ENCODE results near the gene PWP2. TPM values are rescaled to one million over a fixed set of nuclear protein-coding genes. Genes with fewer than 3 reads are reported as not detected.

The PWP2 gene
- total and polyA plus RNA-seq, 10 of the 15 experiments (the other 5 are each of a cell fraction or from before 2014, with no cell fraction given) = 0.03 to 9.4 (median 2.0) TPM

Other genes starting within 250 kb of the PWP2 start
Only the 7 nearest of the 9 such genes appear.
- gene TRAPPC10, start 95.1 kb upstream of the PWP2 start, total RNA-seq (2014; rRNA removed) = 31.0 and 40.9 TPM in 2 replicates
- gene TRAPPC10, start 95.1 kb upstream of the PWP2 start, total RNA-seq (2014; rRNA removed; fragmentation: Illumina TruSeq; extraction: Trizol) = 27.5 and 28.9 TPM in 2 replicates
- gene TRAPPC10, start 95.1 kb upstream of the PWP2 start, total RNA-seq (2021) = 34.4 and 39.6 TPM in 2 replicates
- gene TRAPPC10, start 95.1 kb upstream of the PWP2 start, polyA plus RNA-seq (2011; rRNA removed) = 24.5 and 38.7 TPM in 2 replicates
- 33.9 and 34.8 TPM in 2 replicates for gene TRAPPC10, start 95.1 kb upstream of the PWP2 start, polyA plus RNA-seq (2014; fragmentation: Illumina TruSeq; extraction: Trizol)
- gene TRAPPC10, start 95.1 kb upstream of the PWP2 start, polyA plus RNA-seq (2014; fragmentation: Nextera tagmentation; extraction: Ambion mirVana) = 1 to 10 TPM; 1.1 to 2.5 TPM
- 27.5 and 28.4 TPM in 2 replicates for gene TRAPPC10, start 95.1 kb upstream of the PWP2 start, polyA plus RNA-seq (2014; rRNA removed)
- gene TRAPPC10, start 95.1 kb upstream of the PWP2 start, polyA plus RNA-seq (2016; fragmentation: Nextera tagmentation; extraction: Ambion mirVana) = 10 to 100 TPM in 1 of 2 experiments, 1 to 10 TPM in 1; 5.9 to 14.3 TPM
- 9.0 and 12.2 TPM in 2 replicates for gene GATD3, start 26.3 kb downstream of the PWP2 start, total RNA-seq (2014; rRNA removed)
- gene GATD3, start 26.3 kb downstream of the PWP2 start, total RNA-seq (2014; rRNA removed; fragmentation: Illumina TruSeq; extraction: Trizol) = 6.0 and 8.4 TPM in 2 replicates
- gene GATD3, start 26.3 kb downstream of the PWP2 start, total RNA-seq (2021) = 13.5 and 20.7 TPM in 2 replicates
- gene GATD3, start 26.3 kb downstream of the PWP2 start, polyA plus RNA-seq (2011; rRNA removed) = 9.7 and 19.4 TPM in 2 replicates
- gene GATD3, start 26.3 kb downstream of the PWP2 start, polyA plus RNA-seq (2014; fragmentation: Illumina TruSeq; extraction: Trizol) = 4.8 and 10.0 TPM in 2 replicates
- 1 to 10 TPM; 1.5 to 2.1 TPM for gene GATD3, start 26.3 kb downstream of the PWP2 start, polyA plus RNA-seq (2014; fragmentation: Nextera tagmentation; extraction: Ambion mirVana)
- gene GATD3, start 26.3 kb downstream of the PWP2 start, polyA plus RNA-seq (2014; rRNA removed) = 15.2 and 15.3 TPM in 2 replicates
- 10 to 100 TPM; 12.9 to 16.7 TPM for gene GATD3, start 26.3 kb downstream of the PWP2 start, polyA plus RNA-seq (2016; fragmentation: Nextera tagmentation; extraction: Ambion mirVana)
- gene ICOSLG, start 133.5 kb downstream of the PWP2 start, total RNA-seq (2014; rRNA removed) = 5.6 and 6.3 TPM in 2 replicates
- 3.5 and 3.8 TPM in 2 replicates for gene ICOSLG, start 133.5 kb downstream of the PWP2 start, total RNA-seq (2014; rRNA removed; fragmentation: Illumina TruSeq; extraction: Trizol)
- 15.1 and 16.4 TPM in 2 replicates for gene ICOSLG, start 133.5 kb downstream of the PWP2 start, total RNA-seq (2021)
- gene ICOSLG, start 133.5 kb downstream of the PWP2 start, polyA plus RNA-seq (2011; rRNA removed) = 6.6 and 16.3 TPM in 2 replicates
- gene ICOSLG, start 133.5 kb downstream of the PWP2 start, polyA plus RNA-seq (2014; fragmentation: Illumina TruSeq; extraction: Trizol) = 5.1 and 13.9 TPM in 2 replicates
- gene ICOSLG, start 133.5 kb downstream of the PWP2 start, polyA plus RNA-seq (2014; fragmentation: Nextera tagmentation; extraction: Ambion mirVana) = 1 to 10 TPM in 1 of 2 experiments, under 1 TPM in 1; 0.84 to 1.5 TPM
- gene ICOSLG, start 133.5 kb downstream of the PWP2 start, polyA plus RNA-seq (2014; rRNA removed) = 11.5 and 11.7 TPM in 2 replicates
- gene ICOSLG, start 133.5 kb downstream of the PWP2 start, polyA plus RNA-seq (2016; fragmentation: Nextera tagmentation; extraction: Ambion mirVana) = 1 to 10 TPM; 5.3 to 6.2 TPM
- gene DNMT3L, start 154.5 kb downstream of the PWP2 start, total RNA-seq (2014; rRNA removed) = not detected in 2 replicates
- not detected in 2 replicates for gene DNMT3L, start 154.5 kb downstream of the PWP2 start, total RNA-seq (2014; rRNA removed; fragmentation: Illumina TruSeq; extraction: Trizol)
- not detected in 2 replicates for gene DNMT3L, start 154.5 kb downstream of the PWP2 start, total RNA-seq (2021)
- not detected in 2 replicates for gene DNMT3L, start 154.5 kb downstream of the PWP2 start, polyA plus RNA-seq (2011; rRNA removed)
- gene DNMT3L, start 154.5 kb downstream of the PWP2 start, polyA plus RNA-seq (2014; fragmentation: Illumina TruSeq; extraction: Trizol) = not detected in 2 replicates
- gene DNMT3L, start 154.5 kb downstream of the PWP2 start, polyA plus RNA-seq (2014; fragmentation: Nextera tagmentation; extraction: Ambion mirVana) = not detected
- not detected in 2 replicates for gene DNMT3L, start 154.5 kb downstream of the PWP2 start, polyA plus RNA-seq (2014; rRNA removed)
- gene DNMT3L, start 154.5 kb downstream of the PWP2 start, polyA plus RNA-seq (2016; fragmentation: Nextera tagmentation; extraction: Ambion mirVana) = not detected
- not detected in 2 replicates for gene AIRE, start 178.5 kb downstream of the PWP2 start, total RNA-seq (2014; rRNA removed)
- gene AIRE, start 178.5 kb downstream of the PWP2 start, total RNA-seq (2014; rRNA removed; fragmentation: Illumina TruSeq; extraction: Trizol) = not detected in 2 replicates
- 0.10 TPM in 1 of 2 replicates, not detected in the other for gene AIRE, start 178.5 kb downstream of the PWP2 start, total RNA-seq (2021)
- 0.03 and 0.05 TPM in 2 replicates for gene AIRE, start 178.5 kb downstream of the PWP2 start, polyA plus RNA-seq (2011; rRNA removed)
- gene AIRE, start 178.5 kb downstream of the PWP2 start, polyA plus RNA-seq (2014; fragmentation: Illumina TruSeq; extraction: Trizol) = not detected in 2 replicates
- not detected for gene AIRE, start 178.5 kb downstream of the PWP2 start, polyA plus RNA-seq (2014; fragmentation: Nextera tagmentation; extraction: Ambion mirVana)
- gene AIRE, start 178.5 kb downstream of the PWP2 start, polyA plus RNA-seq (2014; rRNA removed) = not detected in 2 replicates
- not detected for gene AIRE, start 178.5 kb downstream of the PWP2 start, polyA plus RNA-seq (2016; fragmentation: Nextera tagmentation; extraction: Ambion mirVana)
- gene PFKL, start 192.7 kb downstream of the PWP2 start, total RNA-seq (2014; rRNA removed) = 127 and 146 TPM in 2 replicates
- 52.6 and 56.1 TPM in 2 replicates for gene PFKL, start 192.7 kb downstream of the PWP2 start, total RNA-seq (2014; rRNA removed; fragmentation: Illumina TruSeq; extraction: Trizol)
- 192 and 194 TPM in 2 replicates for gene PFKL, start 192.7 kb downstream of the PWP2 start, total RNA-seq (2021)
- gene PFKL, start 192.7 kb downstream of the PWP2 start, polyA plus RNA-seq (2011; rRNA removed) = 43.3 and 94.2 TPM in 2 replicates
- gene PFKL, start 192.7 kb downstream of the PWP2 start, polyA plus RNA-seq (2014; fragmentation: Illumina TruSeq; extraction: Trizol) = 7.8 and 45.7 TPM in 2 replicates
- 10 to 100 TPM in 1 of 2 experiments, 1 to 10 TPM in 1; 1.2 to 11.2 TPM for gene PFKL, start 192.7 kb downstream of the PWP2 start, polyA plus RNA-seq (2014; fragmentation: Nextera tagmentation; extraction: Ambion mirVana)
- 130 and 154 TPM in 2 replicates for gene PFKL, start 192.7 kb downstream of the PWP2 start, polyA plus RNA-seq (2014; rRNA removed)
- 100 to 1,000 TPM; 184 to 191 TPM for gene PFKL, start 192.7 kb downstream of the PWP2 start, polyA plus RNA-seq (2016; fragmentation: Nextera tagmentation; extraction: Ambion mirVana)
- gene CFAP410, start 232.0 kb downstream of the PWP2 start, total RNA-seq (2014; rRNA removed) = 16.8 and 24.6 TPM in 2 replicates
- 2.6 and 2.8 TPM in 2 replicates for gene CFAP410, start 232.0 kb downstream of the PWP2 start, total RNA-seq (2014; rRNA removed; fragmentation: Illumina TruSeq; extraction: Trizol)
- gene CFAP410, start 232.0 kb downstream of the PWP2 start, total RNA-seq (2021) = 20.3 and 23.6 TPM in 2 replicates
- 2.8 and 5.2 TPM in 2 replicates for gene CFAP410, start 232.0 kb downstream of the PWP2 start, polyA plus RNA-seq (2011; rRNA removed)
- gene CFAP410, start 232.0 kb downstream of the PWP2 start, polyA plus RNA-seq (2014; fragmentation: Illumina TruSeq; extraction: Trizol) = 0.52 and 1.3 TPM in 2 replicates
- gene CFAP410, start 232.0 kb downstream of the PWP2 start, polyA plus RNA-seq (2014; fragmentation: Nextera tagmentation; extraction: Ambion mirVana) = 1 to 10 TPM in 1 of 2 experiments, under 1 TPM in 1; 0.14 to 2.1 TPM
- 24.8 and 27.1 TPM in 2 replicates for gene CFAP410, start 232.0 kb downstream of the PWP2 start, polyA plus RNA-seq (2014; rRNA removed)
- gene CFAP410, start 232.0 kb downstream of the PWP2 start, polyA plus RNA-seq (2016; fragmentation: Nextera tagmentation; extraction: Ambion mirVana) = 10 to 100 TPM; 17.5 to 20.9 TPM